Fibroblast of mammary gland (primary cell): Measurements from ENCODE around the gene RPL32.
"Not testable (repeated sequence)": the region's sequence is repeated elsewhere in the genome, so short reads cannot be mapped to it uniquely, and the experiment has no call there.

Experiments used
- DNase-seq: peaks from one replicate; pipeline ENCODE4 v3.0.0-alpha.2; 2010; ENCODE audit warnings: low read depth
- H3K4me3 ChIP-seq: 2 replicates; pipeline ENCODE4 v1.5.1; 2011; ENCODE audit warnings: low read depth, mild to moderate bottlenecking, low read length, moderate library complexity; ENCODE audit not compliant: control insufficient read depth
- CTCF ChIP-seq: conservative IDR thresholded peaks from 2 replicates; pipeline ENCODE4 v1.5.1; 2011; ENCODE audit warnings: low read depth, low read length, inconsistent platforms; ENCODE audit not compliant: control insufficient read depth, insufficient read depth

RPL32 gene

GRCh38 chr3:12865271-12865670 is 23.9 kb upstream of the RPL32 start:
- no peak for TF ChIP-seq CTCF

GRCh38 chr3:12862387-12862786 is 21.0 kb upstream of the RPL32 start:
- no peak for DNase-seq
- no peak overlapping the region for H3K4me3 ChIP-seq
- no peak for TF ChIP-seq CTCF

More at GRCh38 chr3:12865271-12865670, 23.9 kb upstream of the RPL32 start:
- no peak overlapping the region for H3K4me3 ChIP-seq
- no peak for DNase-seq

GRCh38 chr3:12861611-12862010 is 20.2 kb upstream of the RPL32 start:
- no peak for DNase-seq
- TF ChIP-seq CTCF = no peak
- no peak overlapping the region for H3K4me3 ChIP-seq

- no peak overlapping the region for H3K4me3 ChIP-seq
- no peak for DNase-seq
- no peak for TF ChIP-seq CTCF
Observed at GRCh38 chr3:12859840-12860239, 18.5 kb upstream of the RPL32 start.

- H3K4me3 ChIP-seq = no peak overlapping the region
- TF ChIP-seq CTCF = no peak
- no peak for DNase-seq
Observed at GRCh38 chr3:12856626-12857025, 15.3 kb upstream of the RPL32 start.

- DNase-seq = no peak
- no peak overlapping the region for H3K4me3 ChIP-seq
- TF ChIP-seq CTCF = no peak
Observed at GRCh38 chr3:12854565-12854964, 13.2 kb upstream of the RPL32 start.

- DNase-seq, H3K4me3 ChIP-seq: not testable (repeated sequence)
Observed at GRCh38 chr3:12853847-12854246, 12.5 kb upstream of the RPL32 start.
